GM12865 (cell line): Measurements from ENCODE around the gene PRKN.

Source experiments
- DNase-seq: peaks from one replicate; pipeline ENCODE4 v3.0.0; 2010; ENCODE audit warnings: low read depth
- H3K4me3 ChIP-seq: 2 replicates; pipeline ENCODE4 v1.5.1; 2011; ENCODE audit warnings: mild to moderate bottlenecking, low read depth, low read length, control low read depth
- TF ChIP-seq, protein P1 (sequence below): IDR thresholded peaks from 2 replicates; pipeline ENCODE4 v1.5.1; 2011; ENCODE audit warnings: low read length, control low read depth, low read depth, inconsistent platforms; ENCODE audit not compliant: insufficient read depth; ENCODE audit errors: missing control alignments

PRKN gene

DNA sequence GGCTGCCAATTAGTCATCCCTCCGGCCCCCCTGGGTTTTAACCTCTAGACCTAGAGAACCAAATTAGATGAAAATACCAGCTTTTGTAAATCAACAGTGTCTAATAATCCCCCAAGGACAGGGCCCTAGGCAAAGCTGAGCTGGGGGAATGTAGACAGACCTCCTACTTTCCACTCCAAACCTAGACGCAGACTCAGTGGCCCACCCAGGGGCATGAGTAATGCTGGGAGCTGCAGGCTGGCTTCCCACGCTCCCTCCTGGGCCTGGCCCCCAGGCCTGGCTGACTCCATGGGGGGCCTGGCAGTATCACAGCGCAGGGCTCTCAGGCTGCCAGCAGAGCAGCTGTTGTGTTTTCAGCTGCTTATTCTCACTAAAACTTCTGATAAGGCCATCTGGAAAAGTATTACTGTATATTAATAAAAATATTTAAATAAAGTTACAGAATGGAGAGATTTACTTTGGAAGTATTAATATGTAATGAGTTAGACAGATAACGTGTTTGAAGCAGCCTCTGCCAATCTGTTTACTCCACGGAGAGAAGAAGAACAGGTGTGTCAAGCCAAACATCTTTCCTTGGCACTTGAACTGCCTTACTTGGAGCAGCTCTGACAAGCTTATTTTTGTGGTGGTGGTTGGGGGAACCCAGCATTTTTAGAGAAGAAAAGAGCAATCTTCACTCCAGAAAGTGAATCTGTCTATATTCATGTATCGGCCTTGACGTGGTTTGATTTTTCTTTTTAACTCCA lies 1309.7 kb downstream of the PRKN start:
- H3K4me3 ChIP-seq, result no peak overlapping the region
- no peak for DNase-seq
- TF ChIP-seq, protein P1, sequence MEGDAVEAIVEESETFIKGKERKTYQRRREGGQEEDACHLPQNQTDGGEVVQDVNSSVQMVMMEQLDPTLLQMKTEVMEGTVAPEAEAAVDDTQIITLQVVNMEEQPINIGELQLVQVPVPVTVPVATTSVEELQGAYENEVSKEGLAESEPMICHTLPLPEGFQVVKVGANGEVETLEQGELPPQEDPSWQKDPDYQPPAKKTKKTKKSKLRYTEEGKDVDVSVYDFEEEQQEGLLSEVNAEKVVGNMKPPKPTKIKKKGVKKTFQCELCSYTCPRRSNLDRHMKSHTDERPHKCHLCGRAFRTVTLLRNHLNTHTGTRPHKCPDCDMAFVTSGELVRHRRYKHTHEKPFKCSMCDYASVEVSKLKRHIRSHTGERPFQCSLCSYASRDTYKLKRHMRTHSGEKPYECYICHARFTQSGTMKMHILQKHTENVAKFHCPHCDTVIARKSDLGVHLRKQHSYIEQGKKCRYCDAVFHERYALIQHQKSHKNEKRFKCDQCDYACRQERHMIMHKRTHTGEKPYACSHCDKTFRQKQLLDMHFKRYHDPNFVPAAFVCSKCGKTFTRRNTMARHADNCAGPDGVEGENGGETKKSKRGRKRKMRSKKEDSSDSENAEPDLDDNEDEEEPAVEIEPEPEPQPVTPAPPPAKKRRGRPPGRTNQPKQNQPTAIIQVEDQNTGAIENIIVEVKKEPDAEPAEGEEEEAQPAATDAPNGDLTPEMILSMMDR, result no peak

DNA sequence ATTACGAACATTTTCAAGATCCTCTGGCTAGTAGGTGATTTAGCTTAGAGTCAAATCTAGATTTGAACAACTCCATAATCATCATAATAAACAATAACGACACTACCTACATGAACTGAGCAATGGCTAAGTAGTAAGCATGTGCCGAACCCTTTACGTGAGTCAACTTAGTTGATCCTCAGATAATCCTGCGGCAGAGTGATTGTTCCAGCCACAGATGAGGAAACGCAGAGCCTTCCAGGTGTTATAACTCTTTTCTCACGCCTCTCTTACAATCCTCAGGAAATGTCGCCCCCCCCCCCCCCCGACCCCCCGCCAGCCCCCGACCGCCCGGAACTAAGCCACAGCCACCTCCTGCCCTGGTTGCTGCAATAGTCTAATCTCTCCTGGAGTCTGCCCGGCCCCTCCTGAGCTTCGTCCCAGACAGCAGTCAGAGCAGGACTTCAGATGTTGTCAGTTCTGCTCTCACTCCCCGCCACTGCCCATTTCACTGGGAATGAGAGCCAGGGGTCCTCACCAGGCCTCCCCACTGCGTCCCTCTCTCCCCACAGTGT lies 1312.2 kb downstream of the PRKN start:
- H3K4me3 ChIP-seq, result no peak overlapping the region
- TF ChIP-seq, protein P1, result no peak
- no peak for DNase-seq

DNA sequence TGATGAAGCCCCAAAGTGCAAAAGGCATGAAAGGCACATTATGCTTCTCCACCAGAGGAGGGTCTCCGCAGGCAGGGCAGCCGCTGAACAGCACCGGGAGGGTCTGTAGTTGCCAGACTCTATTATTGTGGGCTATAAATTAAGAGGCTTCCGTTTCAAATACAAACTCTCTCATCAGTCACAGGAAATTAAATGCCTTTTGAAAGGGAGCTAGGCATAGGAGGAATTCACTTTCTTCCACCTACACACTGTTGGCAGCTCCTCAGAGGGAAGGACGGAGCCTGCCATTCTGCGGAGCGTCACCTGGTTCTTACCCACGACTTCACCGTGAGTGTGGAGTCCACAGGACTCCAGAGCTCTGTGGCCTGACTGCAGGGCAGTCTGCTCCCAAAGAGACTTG lies 1312.9 kb downstream of the PRKN start:
- H3K4me3 ChIP-seq, result no peak overlapping the region
- TF ChIP-seq, protein P1, result no peak
- no peak for DNase-seq

DNA sequence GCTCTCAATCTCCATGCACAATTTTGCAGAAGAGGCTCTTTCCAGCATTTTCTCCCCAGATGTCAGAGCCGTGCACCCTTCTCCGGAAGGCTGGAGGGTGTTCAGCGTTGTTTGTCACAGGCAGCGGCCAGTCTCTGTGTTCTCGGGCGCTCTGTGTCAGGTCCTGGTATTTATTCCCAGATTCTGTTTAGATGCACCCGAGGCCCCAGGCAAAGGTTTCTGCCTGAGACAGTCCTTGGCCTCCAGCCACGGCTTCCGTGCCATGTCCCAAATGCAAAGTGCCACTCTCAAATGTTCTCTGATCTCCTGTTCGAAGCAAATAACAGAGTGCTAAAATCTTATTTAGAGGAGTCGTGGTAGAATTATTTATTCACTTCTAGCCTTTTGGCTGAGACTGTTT lies 1313.4 kb downstream of the PRKN start:
- TF ChIP-seq, protein P1, result no peak
- no peak for DNase-seq
- H3K4me3 ChIP-seq, result no peak overlapping the region

DNA sequence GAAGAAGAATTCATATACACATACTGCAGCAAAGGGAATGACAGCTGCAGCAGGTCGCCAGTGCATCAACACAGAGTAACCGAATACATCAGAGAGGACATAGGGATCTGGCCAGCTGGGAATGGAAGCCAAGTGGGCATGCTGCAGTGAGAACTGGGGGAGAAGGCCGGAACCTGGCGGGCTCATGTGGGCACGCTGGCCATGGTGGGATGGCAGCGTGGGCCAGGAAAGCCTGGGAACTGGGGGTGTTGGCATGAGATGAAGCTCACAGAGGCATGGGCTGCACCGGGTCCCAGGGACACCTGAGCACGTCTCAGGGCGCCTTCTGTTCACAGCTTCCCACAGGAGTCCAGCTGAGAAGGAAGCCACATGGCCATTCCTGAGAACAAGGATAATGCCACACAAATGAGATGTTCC lies 1314.2 kb downstream of the PRKN start:
- H3K4me3 ChIP-seq, result no peak overlapping the region
- TF ChIP-seq, protein P1, result no peak
- no peak for DNase-seq

DNA sequence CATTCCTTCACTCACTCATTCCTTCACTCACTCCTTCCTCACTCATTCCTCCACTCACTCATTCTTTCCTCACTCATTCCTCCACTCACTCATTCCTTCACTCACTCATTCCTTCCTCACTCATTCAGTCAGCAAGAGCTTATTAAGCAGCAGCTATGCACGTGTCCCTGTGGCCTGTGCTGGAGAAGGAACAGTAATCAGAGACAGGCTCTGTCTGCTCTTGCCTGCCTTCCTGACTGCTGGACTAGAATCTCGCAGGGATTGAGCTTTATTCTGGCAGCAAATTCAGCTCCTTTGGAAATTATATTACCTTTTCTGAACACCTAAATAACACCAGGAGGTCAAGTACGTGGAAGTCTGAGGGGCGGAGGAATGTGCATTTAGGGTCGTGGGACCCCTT lies 1314.8 kb downstream of the PRKN start:
- H3K4me3 ChIP-seq, result no peak overlapping the region
- DNase-seq, result no peak
- TF ChIP-seq, protein P1, result no peak
